Activated CD8-positive, alpha-beta memory T cell treated with anti-CD3 and anti-CD28 coated beads, Interleukin-2, amount 10 ng/mL, durations not matched to agents 7 days and 5 days (primary cell): Measurements from ENCODE around the gene PRSS22. TPM values are rescaled to one million over a fixed set of nuclear protein-coding genes. Genes with fewer than 3 reads are reported as not detected.

Experiments used
- ATAC-seq: fragments of 150-1000 bp; cut with Tn5 transposase; one replicate; pipeline ENCODE4 v1.10.0; 2021; ENCODE audit warnings: moderate library complexity
- CTCF ChIA-PET: fragments of 350-600 bp; sonication (Branson Sonifier 250); formaldehyde crosslinking; loops from one replicate; lab custom pipeline; 2021; ENCODE audit warnings: antibody characterized with exemption; lab: Charles Lee
- DNase-seq: peaks from one replicate; pipeline ENCODE4 v3.0.0-alpha.2; 2020
- H3K27ac Mint-ChIP-seq: one replicate; pipeline ENCODE4 v1.8.0; 2021; ENCODE audit warnings: mild to moderate bottlenecking, mixed read lengths
- H3K27me3 Mint-ChIP-seq: one replicate; pipeline ENCODE4 v1.8.0; 2021; ENCODE audit warnings: mixed read lengths
- H3K36me3 Mint-ChIP-seq: one replicate; pipeline ENCODE4 v1.8.0; 2021; ENCODE audit warnings: mild to moderate bottlenecking, mixed read lengths
- H3K4me1 Mint-ChIP-seq: one replicate; pipeline ENCODE4 v1.8.0; 2021; ENCODE audit warnings: mixed read lengths
- H3K4me3 Mint-ChIP-seq: one replicate; pipeline ENCODE4 v1.8.0; 2021; ENCODE audit warnings: mild to moderate bottlenecking, moderate library complexity, mixed read lengths
- H3K9me3 Mint-ChIP-seq: one replicate; pipeline ENCODE4 v1.8.0; 2022; ENCODE audit warnings: low read depth, mixed read lengths
- total RNA-seq, 2 experiments: library from RNA; stranded (reverse); gene quantifications; one replicate each; pipeline ENCODE4 v1.2.3, GENCODE V29; 2021

PRSS22 gene
- total RNA-seq, 2 experiments from 2014 or later: not detected

DNA sequence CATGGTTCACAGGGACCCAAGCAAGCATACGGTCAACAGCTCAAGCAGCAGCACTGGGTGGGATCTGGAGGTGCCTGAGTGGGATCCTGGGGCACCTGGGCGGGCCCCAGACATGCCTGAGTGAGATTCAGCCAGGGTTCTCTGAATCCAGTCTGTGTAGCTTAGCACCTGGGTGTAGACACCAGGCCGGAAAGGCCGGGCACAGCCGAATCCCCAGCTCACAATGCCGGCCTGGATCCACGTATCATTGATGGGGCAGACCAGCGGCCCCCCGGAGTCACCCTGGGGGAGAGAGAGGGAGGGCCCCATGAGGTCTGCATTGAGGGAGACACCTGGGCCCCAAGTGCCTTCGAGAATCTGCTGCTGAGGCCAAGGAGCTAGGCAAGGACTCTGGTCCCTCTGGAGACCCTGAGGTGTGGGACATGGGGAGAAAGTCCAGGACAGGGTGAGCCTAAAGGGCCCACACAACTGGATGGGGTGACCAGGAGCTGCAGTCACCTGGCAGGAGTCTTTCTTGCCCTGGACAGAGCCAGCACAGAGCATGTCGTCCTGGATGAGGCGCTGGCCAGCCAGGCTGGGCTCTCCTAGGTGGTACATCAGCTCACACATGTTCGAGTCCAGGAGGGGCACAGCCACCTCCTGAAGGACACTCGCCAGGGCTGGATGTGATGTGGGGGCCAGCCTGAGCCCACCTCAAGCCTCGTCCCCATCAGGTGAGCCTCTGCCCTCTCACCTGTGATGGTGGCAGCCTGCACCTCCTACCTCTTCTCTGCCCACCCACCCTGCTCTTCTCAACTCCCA lies 18.1 kb downstream of the PRSS22 start:
- H3K27ac Mint-ChIP-seq: no peak overlapping the region
- H3K36me3 Mint-ChIP-seq: peaks cover 2% of the 10 kb centered on the region
- DNase-seq (no peak), ATAC-seq (no peak)
- CTCF ChIA-PET: interaction anchor here (0.6 to 3.8 kb wide), 20 partner anchors 8 to 130 kb away, joined by 3 to 94 read pairs (median 6); partner anchors contain the start of genes FLYWCH1, FLYWCH2 and PAQR4
- no peak overlapping the region for H3K4me3 Mint-ChIP-seq
- peaks cover 25% of the 10 kb centered on the region for H3K4me1 Mint-ChIP-seq
- no peaks in the 10 kb centered on the region for H3K9me3 Mint-ChIP-seq
- H3K27me3 Mint-ChIP-seq: peaks cover 5% of the 10 kb centered on the region

DNA sequence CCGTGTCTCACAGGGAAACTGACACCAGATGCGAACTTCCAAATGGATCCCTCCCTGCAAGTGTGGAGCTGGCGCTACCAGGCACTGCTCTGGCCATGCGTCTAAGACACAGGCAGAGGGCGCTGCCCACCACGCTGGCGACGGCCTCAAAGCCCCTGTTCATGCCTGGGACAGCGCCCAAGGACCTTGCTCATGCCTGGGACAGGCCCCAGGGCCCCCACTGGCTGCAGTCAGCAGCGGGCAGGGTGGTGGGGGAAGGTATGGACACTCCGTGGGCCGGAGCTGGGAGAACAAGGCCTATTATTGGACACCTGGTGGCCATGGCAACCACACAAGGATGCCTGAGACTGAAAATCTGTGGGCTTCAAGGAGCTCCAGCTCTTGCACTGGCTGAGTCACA lies 19.0 kb downstream of the PRSS22 start:
- Mint-ChIP-seq H3K36me3 (peaks cover 2% of the 10 kb centered on the region), H3K4me1 (peaks cover 24% of the 10 kb centered on the region), H3K4me3 (no peak overlapping the region), H3K27ac (no peak overlapping the region), H3K9me3 (no peaks in the 10 kb centered on the region), H3K27me3 (peaks cover 5% of the 10 kb centered on the region)
- peak; percentile 74 for DNase-seq
- CTCF ChIA-PET: interaction anchor here (0.6 to 3.8 kb wide), 23 partner anchors 9 to 304 kb away, joined by 3 to 94 read pairs (median 5); partner anchors contain the start of genes FLYWCH1, FLYWCH2 and PRSS21
- peak; percentile 82 for ATAC-seq

DNA sequence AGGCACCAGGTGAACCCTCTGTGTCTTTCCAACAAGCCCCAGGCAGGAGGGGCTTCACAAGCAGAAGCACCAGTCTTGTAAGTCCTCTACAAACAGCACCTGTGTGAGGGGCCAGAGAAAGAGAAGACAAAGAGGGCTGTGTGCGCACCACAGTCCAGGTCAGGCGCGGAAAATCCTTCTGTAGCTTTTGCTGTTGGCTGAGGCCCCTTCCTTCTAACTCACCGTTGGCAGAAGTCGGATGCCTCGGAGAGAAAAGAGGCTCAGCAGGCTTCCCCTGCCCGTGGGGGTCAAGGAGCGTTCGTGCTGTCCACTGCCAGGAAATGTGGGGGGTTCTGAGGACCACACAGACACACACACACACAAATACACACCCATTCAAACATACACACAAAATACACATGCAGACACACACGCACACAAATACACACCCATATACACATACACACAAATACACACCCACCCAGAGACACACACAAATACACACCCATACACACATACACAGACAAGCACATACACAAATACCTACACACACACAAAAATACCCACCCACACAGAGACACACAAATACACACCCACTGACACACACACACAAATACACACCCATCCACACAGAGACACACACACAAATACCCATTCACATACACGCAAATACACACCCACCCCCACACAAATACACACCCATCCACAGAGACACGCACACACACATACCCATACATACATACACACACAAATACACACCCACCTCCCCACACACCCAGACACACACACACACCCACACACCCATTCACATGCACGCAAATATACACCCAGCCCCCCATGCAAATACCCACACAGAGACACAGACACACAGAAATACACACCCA lies 21.1 kb downstream of the PRSS22 start:
- CTCF ChIA-PET: no interaction called here
- Mint-ChIP-seq H3K27me3 (peaks cover 11% of the 10 kb centered on the region), H3K36me3 (no peaks in the 10 kb centered on the region), H3K4me3 (no peak overlapping the region), H3K9me3 (peaks cover 2% of the 10 kb centered on the region), H3K27ac (no peak overlapping the region), H3K4me1 (peaks cover 11% of the 10 kb centered on the region)
- DNase-seq (no peak), ATAC-seq (no peak)

DNA sequence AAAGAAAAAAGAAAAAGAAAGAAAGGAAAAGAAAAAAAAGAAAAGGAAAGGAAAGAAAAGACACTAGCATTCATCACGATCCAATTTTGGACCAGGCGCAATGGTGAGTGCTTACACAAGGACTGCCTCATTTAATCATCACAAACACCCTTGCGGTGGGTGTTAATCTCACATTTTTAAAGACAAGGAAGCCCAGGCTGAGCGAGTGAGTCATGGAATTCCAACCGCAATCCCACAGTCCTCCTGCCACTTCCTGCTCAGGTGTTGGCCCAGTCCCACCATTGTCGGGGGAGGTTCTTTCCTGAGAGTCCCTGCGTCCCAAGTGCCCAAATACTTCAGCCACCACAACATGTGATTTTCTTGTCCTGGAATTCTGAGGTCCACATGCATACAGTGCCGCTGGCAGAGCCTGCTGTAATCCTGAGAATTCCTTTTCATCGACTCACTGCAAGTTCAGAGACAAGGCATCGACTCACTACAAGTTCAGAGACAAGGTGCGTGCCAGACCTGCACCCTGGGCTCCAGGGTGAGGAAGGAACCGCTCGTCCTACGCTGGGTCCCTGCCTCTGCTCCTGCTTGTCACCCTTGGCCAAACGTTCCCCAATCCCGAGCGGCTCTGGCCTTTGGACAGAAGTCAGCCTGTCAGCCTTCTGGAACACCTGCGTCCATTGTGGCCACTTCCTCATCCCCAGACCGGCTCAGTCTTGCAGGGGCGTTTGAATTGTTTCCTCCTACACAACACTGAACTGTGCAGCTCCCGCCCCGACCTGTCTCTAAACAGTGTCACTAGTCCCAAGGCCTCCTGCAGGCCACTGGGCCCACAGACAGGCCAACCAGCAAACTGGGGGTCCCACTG lies 22.1 kb downstream of the PRSS22 start:
- CTCF ChIA-PET: no interaction called here
- no peaks in the 10 kb centered on the region for H3K36me3 Mint-ChIP-seq
- no peak overlapping the region for H3K4me3 Mint-ChIP-seq
- no peak for DNase-seq
- no peak for ATAC-seq
- H3K9me3 Mint-ChIP-seq: peaks cover 2% of the 10 kb centered on the region
- no peak overlapping the region for H3K27ac Mint-ChIP-seq
- peaks cover 5% of the 10 kb centered on the region for H3K4me1 Mint-ChIP-seq
- H3K27me3 Mint-ChIP-seq: peaks cover 11% of the 10 kb centered on the region

DNA sequence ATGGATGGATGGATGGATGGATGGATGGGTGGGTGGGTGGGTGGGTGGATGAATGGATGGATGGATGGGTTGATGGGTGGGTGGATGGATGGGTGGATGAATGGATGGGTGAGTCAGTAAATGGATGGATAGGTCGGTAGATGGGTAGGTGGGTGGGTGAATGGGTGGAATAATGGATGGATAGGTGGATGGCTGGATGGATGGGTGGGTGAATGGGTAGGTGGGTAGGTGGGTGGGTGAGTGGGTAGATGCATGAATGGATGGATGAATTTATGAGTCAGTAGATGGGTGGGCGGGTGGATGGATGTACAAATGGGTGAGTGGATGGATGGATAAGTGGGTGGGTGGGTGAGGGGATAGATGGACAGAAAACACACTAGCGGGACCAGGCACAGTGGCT lies 23.0 kb downstream of the PRSS22 start:
- Mint-ChIP-seq H3K27ac (no peak overlapping the region), H3K9me3 (peaks cover 2% of the 10 kb centered on the region), H3K27me3 (peaks cover 11% of the 10 kb centered on the region), H3K4me1 (peaks cover 4% of the 10 kb centered on the region), H3K4me3 (no peak overlapping the region), H3K36me3 (no peaks in the 10 kb centered on the region)
- ATAC-seq (no peak), DNase-seq (no peak)
- CTCF ChIA-PET: no interaction called here

GRCh38 chr16:2833776-2834175 lies 24.2 kb downstream of the PRSS22 start:
- H3K4me1 Mint-ChIP-seq: peaks cover 2% of the 10 kb centered on the region
- H3K27ac Mint-ChIP-seq: no peak overlapping the region
- CTCF ChIA-PET: no interaction called here
- H3K36me3 Mint-ChIP-seq: no peaks in the 10 kb centered on the region
- peaks cover 2% of the 10 kb centered on the region for H3K9me3 Mint-ChIP-seq
- H3K27me3 Mint-ChIP-seq: peaks cover 11% of the 10 kb centered on the region
- no peak for ATAC-seq
- no peak for DNase-seq
- no peak overlapping the region for H3K4me3 Mint-ChIP-seq

GRCh38 chr16:2831203-2831602 lies 26.8 kb downstream of the PRSS22 start:
- CTCF ChIA-PET: no interaction called here
- no peak overlapping the region for H3K4me3 Mint-ChIP-seq
- ATAC-seq (no peak), DNase-seq (no peak)
- H3K9me3 Mint-ChIP-seq: peaks cover 2% of the 10 kb centered on the region
- H3K27ac Mint-ChIP-seq: no peak overlapping the region
- peaks cover 9% of the 10 kb centered on the region for H3K27me3 Mint-ChIP-seq
- no peaks in the 10 kb centered on the region for H3K36me3 Mint-ChIP-seq
- H3K4me1 Mint-ChIP-seq: peaks cover 2% of the 10 kb centered on the region

GRCh38 chr16:2830355-2830695 lies 27.6 kb downstream of the PRSS22 start:
- H3K27ac Mint-ChIP-seq: no peak overlapping the region
- ATAC-seq (no peak), DNase-seq (no peak)
- CTCF ChIA-PET: no interaction called here
- peaks cover 2% of the 10 kb centered on the region for H3K4me1 Mint-ChIP-seq
- no peaks in the 10 kb centered on the region for H3K36me3 Mint-ChIP-seq
- H3K27me3 Mint-ChIP-seq: peaks cover 7% of the 10 kb centered on the region
- peaks cover 2% of the 10 kb centered on the region for H3K9me3 Mint-ChIP-seq
- H3K4me3 Mint-ChIP-seq: no peak overlapping the region

- H3K9me3 Mint-ChIP-seq: peaks cover 2% of the 10 kb centered on the region
- H3K4me1 Mint-ChIP-seq: peaks cover 2% of the 10 kb centered on the region
- H3K36me3 Mint-ChIP-seq: no peaks in the 10 kb centered on the region
- CTCF ChIA-PET: no interaction called here
- H3K4me3 Mint-ChIP-seq: no peak within 1 kb of the TSS
- ATAC-seq (peak; percentile 53), DNase-seq (no peak)
- no peak within 1 kb of the TSS for H3K27ac Mint-ChIP-seq
- peaks cover 6% of the 10 kb centered on the region for H3K27me3 Mint-ChIP-seq
These were observed 28.2 kb downstream of the PRSS22 start, which contains the start of gene ZG16B for GRCh38 chr16:2829501-2830354. TSS of gene ZG16B (plus strand) at chr16:2830303. CDS start at chr16:2830442, 139 bp downstream.

GRCh38 chr16:2828876-2829430 lies 29.0 kb downstream of the PRSS22 start:
- peaks cover 2% of the 10 kb centered on the region for H3K9me3 Mint-ChIP-seq
- no peak for ATAC-seq
- DNase-seq: no peak
- peaks cover 2% of the 10 kb centered on the region for H3K4me1 Mint-ChIP-seq
- CTCF ChIA-PET: no interaction called here
- H3K4me3 Mint-ChIP-seq: no peak overlapping the region
- H3K27ac Mint-ChIP-seq: no peak overlapping the region
- peaks cover 6% of the 10 kb centered on the region for H3K27me3 Mint-ChIP-seq
- H3K36me3 Mint-ChIP-seq: no peaks in the 10 kb centered on the region

- no peak overlapping the region for H3K27ac Mint-ChIP-seq
- CTCF ChIA-PET: no interaction called here
These were observed 29.5 kb downstream of the PRSS22 start for GRCh38 chr16:2828521-2828840.

GRCh38 chr16:2827831-2828520 lies 30.0 kb downstream of the PRSS22 start:
- Mint-ChIP-seq H3K9me3 (peaks cover 2% of the 10 kb centered on the region), H3K27me3 (peaks cover 4% of the 10 kb centered on the region), H3K4me3 (no peak overlapping the region), H3K4me1 (peaks cover 2% of the 10 kb centered on the region), H3K36me3 (no peaks in the 10 kb centered on the region), H3K27ac (no peak overlapping the region)
- no peak for ATAC-seq
- CTCF ChIA-PET: no interaction called here
- DNase-seq: no peak

More at GRCh38 chr16:2828521-2828840, 29.5 kb downstream of the PRSS22 start:
- Mint-ChIP-seq H3K36me3 (no peaks in the 10 kb centered on the region), H3K4me1 (peaks cover 2% of the 10 kb centered on the region), H3K4me3 (no peak overlapping the region), H3K27me3 (peaks cover 4% of the 10 kb centered on the region), H3K9me3 (peaks cover 2% of the 10 kb centered on the region)
- ATAC-seq (no peak), DNase-seq (no peak)
